Nephron progenitor cell (in vitro differentiated cells): ENCODE measurements around the gene ZNF547.

Experiments
- DNase-seq: peaks from one replicate; pipeline ENCODE4 v3.0.0; 2021
- H3K27ac Mint-ChIP-seq: 2 replicates; pipeline ENCODE4 v1.8.0; 2021; ENCODE audit warnings: mild to moderate bottlenecking, moderate library complexity, mixed read lengths
- H3K27me3 Mint-ChIP-seq: 2 replicates; pipeline ENCODE4 v1.8.0; 2021; ENCODE audit warnings: mild to moderate bottlenecking, low read depth, mixed read lengths; ENCODE audit not compliant: poor library complexity
- H3K36me3 Mint-ChIP-seq: 2 replicates; pipeline ENCODE4 v1.8.0; 2021; ENCODE audit warnings: low read depth, mixed read lengths
- H3K4me1 Mint-ChIP-seq: 2 replicates; pipeline ENCODE4 v1.8.0; 2021; ENCODE audit warnings: mixed read lengths
- H3K4me3 Mint-ChIP-seq: 2 replicates; pipeline ENCODE4 v1.8.0; 2021; ENCODE audit warnings: mild to moderate bottlenecking, moderate library complexity, mixed read lengths
- H3K9me3 Mint-ChIP-seq: 2 replicates; pipeline ENCODE4 v1.8.0; 2021; ENCODE audit warnings: mild to moderate bottlenecking, moderate library complexity, mixed read lengths
- TF ChIP-seq, protein P1 (sequence below): fragments of 200-600 bp; sonication (generic); IDR thresholded peaks from 2 replicates; pipeline ENCODE4 v1.5.0; 2021; ENCODE audit warnings: antibody characterized with exemption

The ZNF547 gene

DNA sequence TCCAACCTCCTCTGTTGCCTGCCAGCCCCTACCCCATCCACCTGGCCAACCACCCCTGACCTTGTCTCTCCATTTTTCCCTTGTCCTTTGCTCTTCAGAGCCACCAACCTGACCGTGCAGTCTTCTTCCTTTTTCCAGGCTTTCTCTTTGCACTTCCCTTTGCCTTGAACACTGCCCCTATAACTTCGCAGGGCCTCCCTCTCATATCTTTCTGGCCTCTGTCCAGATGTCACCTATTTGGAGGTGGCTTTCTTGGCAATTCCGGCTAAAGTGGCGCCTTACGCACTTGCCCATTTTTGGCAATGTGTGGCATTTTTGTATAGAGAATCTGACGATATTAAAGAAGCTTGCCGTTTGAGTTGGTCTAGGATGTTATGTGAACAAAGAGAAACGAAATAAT, 42.2 kb upstream of the ZNF547 start:
- no peak for DNase-seq
- Mint-ChIP-seq H3K9me3 (no peaks in the 10 kb centered on the region), H3K4me1 (peaks cover 33% of the 10 kb centered on the region), H3K4me3 (peak overlapping the region; percentile 93), H3K36me3 (peaks cover 33% of the 10 kb centered on the region), H3K27ac (peak overlapping the region; percentile 97), H3K27me3 (peaks cover 20% of the 10 kb centered on the region)
- TF ChIP-seq, protein P1, sequence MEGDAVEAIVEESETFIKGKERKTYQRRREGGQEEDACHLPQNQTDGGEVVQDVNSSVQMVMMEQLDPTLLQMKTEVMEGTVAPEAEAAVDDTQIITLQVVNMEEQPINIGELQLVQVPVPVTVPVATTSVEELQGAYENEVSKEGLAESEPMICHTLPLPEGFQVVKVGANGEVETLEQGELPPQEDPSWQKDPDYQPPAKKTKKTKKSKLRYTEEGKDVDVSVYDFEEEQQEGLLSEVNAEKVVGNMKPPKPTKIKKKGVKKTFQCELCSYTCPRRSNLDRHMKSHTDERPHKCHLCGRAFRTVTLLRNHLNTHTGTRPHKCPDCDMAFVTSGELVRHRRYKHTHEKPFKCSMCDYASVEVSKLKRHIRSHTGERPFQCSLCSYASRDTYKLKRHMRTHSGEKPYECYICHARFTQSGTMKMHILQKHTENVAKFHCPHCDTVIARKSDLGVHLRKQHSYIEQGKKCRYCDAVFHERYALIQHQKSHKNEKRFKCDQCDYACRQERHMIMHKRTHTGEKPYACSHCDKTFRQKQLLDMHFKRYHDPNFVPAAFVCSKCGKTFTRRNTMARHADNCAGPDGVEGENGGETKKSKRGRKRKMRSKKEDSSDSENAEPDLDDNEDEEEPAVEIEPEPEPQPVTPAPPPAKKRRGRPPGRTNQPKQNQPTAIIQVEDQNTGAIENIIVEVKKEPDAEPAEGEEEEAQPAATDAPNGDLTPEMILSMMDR = no peak

DNA sequence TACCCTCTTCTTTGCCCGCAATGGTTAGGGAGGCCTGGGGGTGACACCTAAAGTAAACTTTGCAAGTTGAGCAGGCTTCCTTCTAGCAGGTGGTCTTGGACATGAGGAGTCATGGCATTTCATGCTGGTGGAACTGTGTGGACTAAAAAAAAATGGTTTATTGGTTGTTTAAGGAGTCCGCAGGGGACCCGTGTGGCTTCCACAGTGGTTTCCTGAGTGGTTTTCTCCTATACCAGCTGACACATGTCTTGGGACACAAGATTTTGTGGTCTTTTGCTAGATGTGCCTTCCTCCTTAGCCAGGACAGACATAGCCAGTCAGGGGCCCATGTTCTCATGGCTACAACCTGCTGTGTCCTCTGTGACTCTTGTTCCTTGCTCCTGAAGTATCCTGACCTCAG, 41.6 kb upstream of the ZNF547 start:
- Mint-ChIP-seq H3K27me3 (peaks cover 14% of the 10 kb centered on the region), H3K4me1 (peaks cover 33% of the 10 kb centered on the region), H3K4me3 (peak overlapping the region; percentile 93), H3K36me3 (peaks cover 39% of the 10 kb centered on the region), H3K9me3 (no peaks in the 10 kb centered on the region), H3K27ac (no peak overlapping the region)
- TF ChIP-seq, protein P1 = no peak
- DNase-seq = no peak

DNA sequence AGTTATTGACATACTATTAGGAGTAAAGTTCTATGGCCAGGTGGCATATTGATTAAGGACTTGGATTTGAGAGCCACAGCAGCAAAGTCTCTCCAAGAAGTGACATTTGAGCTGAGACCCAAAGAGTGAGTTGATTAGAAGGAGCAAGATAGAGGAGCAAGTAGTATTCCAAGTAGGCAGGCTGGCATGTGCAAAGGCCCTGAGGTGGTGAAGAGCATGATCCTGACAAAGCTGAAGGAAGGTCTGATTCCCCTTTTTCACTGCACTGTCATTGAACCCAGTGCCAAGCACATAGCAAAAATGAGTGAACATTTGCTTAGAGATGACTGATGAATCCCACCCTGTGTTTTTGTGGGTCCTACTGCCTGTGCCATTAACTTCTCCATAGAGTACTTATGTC, 38.4 kb upstream of the ZNF547 start:
- H3K4me3 Mint-ChIP-seq = no peak overlapping the region
- H3K36me3 Mint-ChIP-seq = peaks cover 71% of the 10 kb centered on the region
- TF ChIP-seq, protein P1 = no peak
- no peak overlapping the region for H3K27ac Mint-ChIP-seq
- H3K9me3 Mint-ChIP-seq = peaks cover 15% of the 10 kb centered on the region
- H3K27me3 Mint-ChIP-seq = no peaks in the 10 kb centered on the region
- H3K4me1 Mint-ChIP-seq = peaks cover 28% of the 10 kb centered on the region
- no peak for DNase-seq

DNA sequence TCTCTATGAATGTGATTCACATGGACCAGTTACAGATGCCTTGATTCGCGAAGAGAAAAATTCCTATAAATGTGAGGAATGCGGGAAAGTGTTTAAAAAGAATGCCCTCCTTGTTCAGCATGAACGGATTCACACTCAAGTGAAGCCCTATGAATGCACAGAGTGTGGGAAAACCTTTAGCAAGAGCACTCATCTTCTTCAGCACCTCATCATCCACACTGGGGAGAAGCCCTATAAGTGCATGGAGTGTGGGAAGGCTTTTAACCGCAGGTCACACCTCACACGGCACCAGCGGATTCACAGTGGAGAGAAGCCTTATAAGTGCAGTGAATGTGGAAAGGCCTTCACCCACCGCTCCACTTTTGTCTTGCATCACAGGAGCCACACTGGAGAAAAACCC, 35.4 kb upstream of the ZNF547 start:
- DNase-seq = no peak
- H3K4me1 Mint-ChIP-seq = peaks cover 2% of the 10 kb centered on the region
- peaks cover 15% of the 10 kb centered on the region for H3K9me3 Mint-ChIP-seq
- H3K4me3 Mint-ChIP-seq = no peak overlapping the region
- peaks cover 82% of the 10 kb centered on the region for H3K36me3 Mint-ChIP-seq
- no peaks in the 10 kb centered on the region for H3K27me3 Mint-ChIP-seq
- TF ChIP-seq, protein P1 = no peak
- no peak overlapping the region for H3K27ac Mint-ChIP-seq

DNA sequence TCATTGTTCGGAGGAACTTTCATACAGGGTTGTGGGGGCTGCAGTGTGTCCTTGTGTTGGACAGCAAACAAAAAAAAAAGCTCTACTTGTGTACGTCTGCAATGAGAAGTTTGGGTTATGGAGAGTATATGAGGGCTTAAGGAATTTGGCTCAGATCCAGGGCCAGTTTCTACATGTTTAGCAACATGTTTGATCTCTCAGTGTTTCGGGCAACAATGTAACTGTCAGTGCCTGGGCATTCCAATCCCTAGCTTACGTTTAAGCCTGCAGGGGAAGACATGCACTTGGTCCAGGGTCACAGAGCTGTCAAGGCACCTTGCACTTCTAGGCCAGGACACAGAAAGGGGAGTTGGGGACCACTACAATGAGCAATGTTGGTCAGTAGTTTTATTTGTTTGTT, 29.2 kb upstream of the ZNF547 start:
- Mint-ChIP-seq H3K4me3 (no peak overlapping the region), H3K4me1 (no peaks in the 10 kb centered on the region), H3K9me3 (no peaks in the 10 kb centered on the region), H3K27me3 (peaks cover 14% of the 10 kb centered on the region), H3K27ac (no peak overlapping the region), H3K36me3 (peaks cover 24% of the 10 kb centered on the region)
- TF ChIP-seq, protein P1 = no peak
- no peak for DNase-seq

DNA sequence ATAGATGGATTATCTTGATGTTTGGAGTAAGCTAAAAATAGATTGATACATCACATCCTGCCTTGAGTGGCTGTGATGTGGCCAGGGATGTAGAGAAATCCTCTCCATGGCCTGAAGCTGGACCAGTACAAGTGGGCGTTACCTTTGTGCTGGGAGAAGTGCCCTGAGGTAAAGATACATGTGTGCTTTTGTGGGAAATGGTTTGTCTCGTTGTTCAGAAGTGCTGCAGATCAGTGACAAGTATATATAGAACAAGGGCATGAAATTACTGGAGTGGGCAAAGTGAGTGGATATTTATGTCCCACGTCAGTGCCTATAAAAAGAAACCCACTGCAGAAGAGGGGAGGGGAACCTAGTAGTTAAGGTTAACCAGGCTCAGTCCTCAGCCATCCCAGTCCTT, 24.5 kb upstream of the ZNF547 start:
- no peaks in the 10 kb centered on the region for H3K36me3 Mint-ChIP-seq
- TF ChIP-seq, protein P1 = no peak
- no peaks in the 10 kb centered on the region for H3K4me1 Mint-ChIP-seq
- H3K4me3 Mint-ChIP-seq = no peak overlapping the region
- no peak for DNase-seq
- H3K27me3 Mint-ChIP-seq = peaks cover 50% of the 10 kb centered on the region
- no peaks in the 10 kb centered on the region for H3K9me3 Mint-ChIP-seq
- no peak overlapping the region for H3K27ac Mint-ChIP-seq
